KMS-11 (cell line): Measurements from ENCODE around the gene MEX3C.

Source experiments
- H2AFZ ChIP-seq: fragments of 200-600 bp; sonication (generic); 2 replicates; pipeline ENCODE4 v1.6.1; 2016; ENCODE audit warnings: antibody characterized with exemption, mixed run types, low read depth
- H3K27ac ChIP-seq: fragments of 200-600 bp; sonication (generic); 2 replicates; pipeline ENCODE4 v1.6.1; 2016; ENCODE audit warnings: mild to moderate bottlenecking, mixed run types
- H3K27me3 ChIP-seq: fragments of 200-600 bp; sonication (generic); 2 replicates; pipeline ENCODE4 v1.6.1; 2017; ENCODE audit warnings: mild to moderate bottlenecking, low read depth, mixed run types, moderate library complexity; ENCODE audit not compliant: insufficient read depth
- H3K36me3 ChIP-seq: fragments of 200-600 bp; sonication (generic); 2 replicates; pipeline ENCODE4 v1.6.1; 2017; ENCODE audit warnings: mild to moderate bottlenecking, mixed run types; ENCODE audit not compliant: insufficient read depth
- H3K4me1 ChIP-seq: fragments of 200-600 bp; sonication (generic); 2 replicates; pipeline ENCODE4 v1.6.1; 2016; ENCODE audit warnings: mild to moderate bottlenecking, low read depth, mixed run types; ENCODE audit not compliant: poor library complexity, severe bottlenecking
- H3K4me2 ChIP-seq: fragments of 200-600 bp; sonication (generic); 2 replicates; pipeline ENCODE4 v1.7.0; 2016; ENCODE audit warnings: mild to moderate bottlenecking, mixed run types
- H3K4me3 ChIP-seq: fragments of 200-600 bp; sonication (generic); IDR thresholded peaks from 2 replicates; pipeline ENCODE4 v1.6.1; 2017; ENCODE audit warnings: low read depth, low read length, mixed read lengths; ENCODE audit not compliant: insufficient read depth
- H3K79me2 ChIP-seq: fragments of 200-600 bp; sonication (generic); 2 replicates; pipeline ENCODE4 v1.6.1; 2016; ENCODE audit warnings: low read depth, mixed run types; ENCODE audit not compliant: insufficient read depth
- H3K9ac ChIP-seq: fragments of 200-600 bp; sonication (generic); 2 replicates; pipeline ENCODE4 v1.6.1; 2016; ENCODE audit warnings: mild to moderate bottlenecking, mixed run types
- H4K20me1 ChIP-seq: fragments of 200-600 bp; sonication (generic); 2 replicates; pipeline ENCODE4 v1.6.1; 2016; ENCODE audit warnings: mild to moderate bottlenecking, mixed run types; ENCODE audit not compliant: insufficient read depth
- TF ChIP-seq, protein P1 (sequence below): fragments of 200-600 bp; sonication (generic); conservative IDR thresholded peaks from 2 replicates; pipeline ENCODE4 v1.6.1; 2017; ENCODE audit warnings: low read depth, mild to moderate bottlenecking, antibody characterized with exemption, low read length, moderate library complexity, mixed read lengths

MEX3C gene

DNA sequence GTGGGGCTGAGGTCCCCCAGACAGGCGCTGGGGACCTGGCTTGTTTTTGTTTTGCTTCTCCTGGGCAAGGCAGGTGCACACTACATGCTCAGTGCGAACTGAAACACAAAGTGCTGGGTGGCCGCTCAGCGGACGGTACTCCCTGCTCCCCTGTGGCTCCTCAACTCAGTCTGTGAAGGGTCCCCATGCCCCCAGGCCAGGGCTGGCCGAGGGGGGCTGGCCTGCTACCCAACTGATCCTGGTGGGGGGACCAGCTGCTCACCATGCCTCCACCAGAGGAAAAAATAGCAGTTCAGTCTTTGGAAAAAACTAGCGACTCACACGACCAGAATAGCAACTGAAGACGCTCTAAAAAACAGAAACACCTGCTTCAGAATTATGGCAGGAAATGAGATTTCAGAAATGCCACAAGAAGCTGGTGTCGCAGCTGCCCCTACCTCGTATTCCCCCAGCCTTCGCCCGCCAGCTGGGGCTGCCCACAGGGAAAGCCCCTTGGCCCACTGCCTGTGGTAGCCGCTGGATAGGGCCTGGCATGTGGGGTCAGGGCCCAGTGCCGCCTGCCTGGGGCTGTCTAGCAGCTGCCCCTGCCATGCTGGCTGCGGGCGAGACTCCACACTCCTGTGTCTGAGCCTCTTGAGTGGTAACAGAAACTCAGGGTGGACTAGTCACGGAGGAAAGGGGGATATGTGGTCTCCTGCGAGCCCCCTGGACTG is 43.7 kb downstream of the MEX3C start:
- Histone ChIP-seq H2AFZ (peak overlapping the region; percentile 68), H3K4me1 (peaks cover 92% of the 10 kb centered on the region), H3K4me3 (peak overlapping the region; percentile 52)

DNA sequence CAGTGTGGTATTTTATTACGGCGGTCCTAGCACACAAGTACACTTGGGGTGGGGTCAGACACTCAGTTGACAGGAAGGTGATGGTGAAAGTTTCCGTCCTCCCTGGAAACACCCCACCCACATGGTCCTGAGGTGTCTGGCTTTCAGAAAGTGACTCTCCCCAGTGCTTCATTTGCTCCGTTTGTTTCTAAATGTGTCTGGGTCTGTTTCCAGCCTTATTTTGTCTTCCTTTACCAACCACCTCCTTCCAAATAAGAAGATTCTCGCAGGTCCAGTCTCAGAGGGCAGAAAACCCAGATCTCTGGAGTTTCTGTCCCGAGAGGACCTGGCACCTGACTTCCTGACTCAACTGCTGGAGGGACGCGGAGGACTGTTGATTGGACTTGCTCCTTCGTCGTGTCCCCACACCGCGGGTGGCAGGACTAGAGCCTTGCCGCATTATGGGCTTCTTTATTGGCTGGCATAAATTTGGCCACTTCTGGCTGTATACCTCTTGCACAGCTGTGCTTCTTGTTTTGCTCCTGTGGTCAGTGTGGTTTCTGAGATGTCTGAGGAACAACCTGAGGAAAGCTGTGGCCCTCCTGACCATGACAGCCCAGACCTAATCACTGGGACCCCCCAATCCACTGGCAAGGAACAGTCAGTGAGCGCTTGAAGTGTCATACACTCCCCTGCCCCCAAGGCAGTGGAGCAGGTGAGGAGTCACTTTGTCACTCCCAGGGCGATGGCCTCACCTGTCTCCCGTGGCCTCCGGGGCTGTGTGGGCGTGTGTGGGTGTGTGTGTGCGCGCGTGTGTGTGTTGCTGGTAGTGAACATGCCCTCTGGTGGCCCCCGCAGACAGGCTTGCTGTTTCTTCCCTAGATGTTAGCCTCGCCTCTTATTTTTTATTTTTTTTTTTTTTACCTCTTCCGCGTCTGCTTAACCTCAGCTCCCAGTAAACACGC is 45.6 kb downstream of the MEX3C start:
- H3K27me3 ChIP-seq = no peaks in the 10 kb centered on the region
- no peaks in the 10 kb centered on the region for H4K20me1 ChIP-seq
- H3K27ac ChIP-seq = peak overlapping the region; percentile 99
- peaks cover 72% of the 10 kb centered on the region for H3K4me1 ChIP-seq
- no peaks in the 10 kb centered on the region for H3K36me3 ChIP-seq
- TF ChIP-seq, protein P1, sequence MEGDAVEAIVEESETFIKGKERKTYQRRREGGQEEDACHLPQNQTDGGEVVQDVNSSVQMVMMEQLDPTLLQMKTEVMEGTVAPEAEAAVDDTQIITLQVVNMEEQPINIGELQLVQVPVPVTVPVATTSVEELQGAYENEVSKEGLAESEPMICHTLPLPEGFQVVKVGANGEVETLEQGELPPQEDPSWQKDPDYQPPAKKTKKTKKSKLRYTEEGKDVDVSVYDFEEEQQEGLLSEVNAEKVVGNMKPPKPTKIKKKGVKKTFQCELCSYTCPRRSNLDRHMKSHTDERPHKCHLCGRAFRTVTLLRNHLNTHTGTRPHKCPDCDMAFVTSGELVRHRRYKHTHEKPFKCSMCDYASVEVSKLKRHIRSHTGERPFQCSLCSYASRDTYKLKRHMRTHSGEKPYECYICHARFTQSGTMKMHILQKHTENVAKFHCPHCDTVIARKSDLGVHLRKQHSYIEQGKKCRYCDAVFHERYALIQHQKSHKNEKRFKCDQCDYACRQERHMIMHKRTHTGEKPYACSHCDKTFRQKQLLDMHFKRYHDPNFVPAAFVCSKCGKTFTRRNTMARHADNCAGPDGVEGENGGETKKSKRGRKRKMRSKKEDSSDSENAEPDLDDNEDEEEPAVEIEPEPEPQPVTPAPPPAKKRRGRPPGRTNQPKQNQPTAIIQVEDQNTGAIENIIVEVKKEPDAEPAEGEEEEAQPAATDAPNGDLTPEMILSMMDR = 0 out of 2 replicates have a peak, but pooled peaks have one; percentile 42
- H2AFZ ChIP-seq = peak overlapping the region; percentile 27
- H3K9ac ChIP-seq = peak overlapping the region; percentile 91; the same call in 1 of the 2 replicates
- peak overlapping the region; percentile 23 for H3K4me3 ChIP-seq
- peak overlapping the region; percentile 100 for H3K4me2 ChIP-seq
- H3K79me2 ChIP-seq = no peaks in the 10 kb centered on the region

More for the DNA sequence above, 43.7 kb downstream of the MEX3C start:
- Histone ChIP-seq H3K79me2 (no peaks in the 10 kb centered on the region), H3K27ac (peak overlapping the region; percentile 99), H3K9ac (peak overlapping the region; percentile 91), H3K27me3 (no peaks in the 10 kb centered on the region), H3K36me3 (no peaks in the 10 kb centered on the region), H4K20me1 (no peaks in the 10 kb centered on the region), H3K4me2 (peak overlapping the region; percentile 100)
- TF ChIP-seq, protein P1 = no peak; the same call in 1 of the 2 replicates

DNA sequence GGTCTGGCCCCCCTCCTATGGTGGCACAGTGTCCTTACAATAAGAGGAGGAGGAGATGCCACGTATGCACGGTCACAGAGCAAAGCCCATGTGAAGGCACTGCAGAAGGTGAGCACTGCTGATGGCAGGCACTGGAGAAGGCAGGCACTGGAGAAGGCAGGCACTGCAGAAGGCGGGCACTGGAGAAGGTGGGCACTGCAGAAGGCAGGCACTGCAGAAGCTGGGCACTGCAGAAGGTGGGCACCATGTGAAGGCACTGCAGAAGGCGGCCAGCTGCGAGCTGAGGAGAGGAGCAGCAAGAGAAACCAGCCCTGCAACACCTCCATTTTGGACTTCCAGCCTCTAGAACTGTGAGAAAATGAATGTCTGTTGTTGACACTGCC is 46.3 kb downstream of the MEX3C start:
- Histone ChIP-seq H3K4me1 (peaks cover 65% of the 10 kb centered on the region), H3K27me3 (no peaks in the 10 kb centered on the region), H2AFZ (peak overlapping the region; percentile 27), H3K4me3 (peak overlapping the region; percentile 23), H3K79me2 (no peaks in the 10 kb centered on the region), H3K36me3 (no peaks in the 10 kb centered on the region), H4K20me1 (no peaks in the 10 kb centered on the region), H3K9ac (peak overlapping the region; percentile 91; the same call in 1 of the 2 replicates), H3K27ac (peak overlapping the region; percentile 99), H3K4me2 (peak overlapping the region; percentile 100)
- TF ChIP-seq, protein P1 = no peak

DNA sequence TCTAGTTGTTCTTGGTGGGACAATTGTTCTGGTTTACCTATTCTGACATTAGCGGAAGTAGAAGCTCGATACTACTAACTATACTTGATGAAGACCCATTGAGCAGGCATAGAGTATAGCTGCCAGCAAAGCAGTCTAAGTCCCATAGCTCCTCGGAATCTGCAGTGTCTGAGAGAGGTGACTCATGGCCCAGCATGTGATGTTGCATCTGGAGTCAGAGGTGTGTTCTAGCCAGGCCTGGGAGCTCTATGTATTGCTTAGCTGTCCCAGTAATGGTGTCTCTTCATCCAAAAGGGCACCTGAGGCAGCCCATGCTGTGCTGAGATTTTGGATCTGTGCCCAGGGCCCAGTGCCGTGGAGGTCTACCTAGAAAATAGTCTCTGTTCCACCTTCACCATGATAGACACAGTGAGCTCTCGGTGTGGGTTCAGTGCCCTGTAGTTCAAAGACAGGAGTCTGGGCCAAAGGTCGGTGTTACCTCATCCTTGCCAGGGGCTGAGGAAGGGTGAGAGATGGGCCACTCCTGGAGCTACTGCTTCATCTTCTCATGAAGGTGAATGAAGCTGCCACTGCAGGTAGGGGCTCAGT is 47.3 kb downstream of the MEX3C start:
- Histone ChIP-seq H3K9ac (no peak overlapping the region), H3K4me2 (peak overlapping the region; percentile 100; the same call in 1 of the 2 replicates), H3K79me2 (no peaks in the 10 kb centered on the region), H3K4me3 (no peak overlapping the region), H3K4me1 (peaks cover 56% of the 10 kb centered on the region), H3K27ac (peak overlapping the region; percentile 99), H2AFZ (peak overlapping the region; percentile 3; the same call in 1 of the 2 replicates), H4K20me1 (no peaks in the 10 kb centered on the region), H3K36me3 (no peaks in the 10 kb centered on the region), H3K27me3 (no peaks in the 10 kb centered on the region)
- TF ChIP-seq, protein P1 = no peak
